ENCODE measurements around the gene ZNF516.

Gene ZNF516

DNA sequence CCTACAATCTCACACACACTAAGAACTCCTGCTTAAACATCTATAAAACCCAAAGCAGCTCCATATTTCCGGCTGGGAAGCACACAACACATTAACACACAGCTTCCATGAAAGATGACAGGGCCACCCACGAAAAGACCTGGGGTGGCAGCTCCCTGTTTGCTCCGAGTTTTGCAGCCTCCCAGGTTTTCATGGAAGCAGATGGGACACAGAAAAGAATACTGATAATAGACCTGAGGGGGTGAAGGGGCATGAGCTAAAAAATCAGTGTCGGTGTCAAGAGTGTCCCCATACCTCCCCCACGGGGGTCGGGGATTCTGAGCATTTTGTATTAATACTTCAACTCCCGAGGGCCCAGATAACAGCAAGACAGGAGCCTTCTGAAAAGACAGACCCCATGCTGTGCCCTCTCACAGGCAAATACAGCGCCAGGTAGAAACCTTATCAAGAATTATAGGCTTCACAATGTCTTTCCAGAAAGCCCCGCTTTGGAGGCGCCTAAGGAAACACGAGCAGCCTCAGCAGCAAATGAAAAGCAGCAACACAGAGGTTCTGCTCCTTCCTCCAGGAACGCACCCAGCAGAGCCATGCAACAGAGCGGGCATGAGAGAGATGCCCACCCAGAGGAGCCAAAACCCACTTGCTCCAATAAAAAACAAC lies 50.5 kb downstream of the ZNF516 start:
- TF ChIP-seq, protein P1, sequence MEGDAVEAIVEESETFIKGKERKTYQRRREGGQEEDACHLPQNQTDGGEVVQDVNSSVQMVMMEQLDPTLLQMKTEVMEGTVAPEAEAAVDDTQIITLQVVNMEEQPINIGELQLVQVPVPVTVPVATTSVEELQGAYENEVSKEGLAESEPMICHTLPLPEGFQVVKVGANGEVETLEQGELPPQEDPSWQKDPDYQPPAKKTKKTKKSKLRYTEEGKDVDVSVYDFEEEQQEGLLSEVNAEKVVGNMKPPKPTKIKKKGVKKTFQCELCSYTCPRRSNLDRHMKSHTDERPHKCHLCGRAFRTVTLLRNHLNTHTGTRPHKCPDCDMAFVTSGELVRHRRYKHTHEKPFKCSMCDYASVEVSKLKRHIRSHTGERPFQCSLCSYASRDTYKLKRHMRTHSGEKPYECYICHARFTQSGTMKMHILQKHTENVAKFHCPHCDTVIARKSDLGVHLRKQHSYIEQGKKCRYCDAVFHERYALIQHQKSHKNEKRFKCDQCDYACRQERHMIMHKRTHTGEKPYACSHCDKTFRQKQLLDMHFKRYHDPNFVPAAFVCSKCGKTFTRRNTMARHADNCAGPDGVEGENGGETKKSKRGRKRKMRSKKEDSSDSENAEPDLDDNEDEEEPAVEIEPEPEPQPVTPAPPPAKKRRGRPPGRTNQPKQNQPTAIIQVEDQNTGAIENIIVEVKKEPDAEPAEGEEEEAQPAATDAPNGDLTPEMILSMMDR (IDR thresholded peaks at IDR 0.05; ENCODE audit: control insufficient read depth, insufficient read depth, low read depth, low read length, missing control alignments), result no peak
- H3K4me3 ChIP-seq (ENCODE audit: control insufficient read depth, low read depth, low read length), result no peak overlapping the region
- DNase-seq (ENCODE audit: low read depth), result no peak

DNA sequence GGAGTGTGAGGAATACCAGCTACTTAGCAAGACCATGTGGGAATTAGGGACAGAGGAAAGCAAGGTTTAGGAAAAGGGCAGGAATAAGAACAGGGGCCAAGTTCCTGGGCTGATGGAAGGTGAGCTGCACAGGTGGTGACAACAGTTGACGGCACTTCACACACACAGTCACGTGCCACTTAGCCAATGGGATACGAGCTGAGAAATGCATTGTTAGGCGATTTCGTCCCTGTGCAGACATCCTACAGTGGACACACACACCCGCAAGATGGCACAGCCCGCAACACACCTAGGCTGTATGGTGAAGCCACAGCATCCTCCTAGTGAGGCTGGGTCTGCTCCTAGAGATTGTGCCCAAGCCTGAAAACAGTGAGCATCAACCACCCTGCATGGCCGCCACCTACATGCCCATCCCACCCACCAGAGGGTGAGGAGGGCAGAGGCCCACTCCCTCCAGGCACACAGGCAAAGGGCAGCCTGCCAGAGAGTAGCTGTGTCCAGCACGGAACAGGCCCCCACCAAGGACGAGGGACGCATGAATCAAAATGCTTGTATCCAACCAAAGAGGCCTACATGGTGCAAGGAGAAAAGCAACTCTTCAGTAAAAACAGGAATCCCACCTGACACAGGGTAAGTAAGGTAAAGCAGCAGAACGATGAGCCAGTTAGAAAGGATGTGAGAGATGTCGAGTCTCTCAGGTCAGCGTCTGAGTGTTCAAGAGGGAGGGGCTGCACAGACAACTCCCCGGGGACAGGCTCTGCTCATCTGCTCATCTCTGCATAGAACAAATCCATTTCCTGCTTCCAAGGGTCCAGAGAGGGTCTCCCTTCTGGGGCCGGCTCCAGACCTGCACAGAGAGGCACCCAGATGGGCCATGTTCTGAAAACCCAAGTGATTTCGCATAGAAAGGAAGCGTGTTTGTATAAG lies 51.3 kb downstream of the ZNF516 start:
- TF ChIP-seq, protein P1 (IDR thresholded peaks at IDR 0.05; ENCODE audit: control insufficient read depth, insufficient read depth, low read depth, low read length, missing control alignments), result no peak
- no peak for DNase-seq (ENCODE audit: low read depth)
- H3K4me3 ChIP-seq (ENCODE audit: control insufficient read depth, low read depth, low read length), result no peak overlapping the region

DNA sequence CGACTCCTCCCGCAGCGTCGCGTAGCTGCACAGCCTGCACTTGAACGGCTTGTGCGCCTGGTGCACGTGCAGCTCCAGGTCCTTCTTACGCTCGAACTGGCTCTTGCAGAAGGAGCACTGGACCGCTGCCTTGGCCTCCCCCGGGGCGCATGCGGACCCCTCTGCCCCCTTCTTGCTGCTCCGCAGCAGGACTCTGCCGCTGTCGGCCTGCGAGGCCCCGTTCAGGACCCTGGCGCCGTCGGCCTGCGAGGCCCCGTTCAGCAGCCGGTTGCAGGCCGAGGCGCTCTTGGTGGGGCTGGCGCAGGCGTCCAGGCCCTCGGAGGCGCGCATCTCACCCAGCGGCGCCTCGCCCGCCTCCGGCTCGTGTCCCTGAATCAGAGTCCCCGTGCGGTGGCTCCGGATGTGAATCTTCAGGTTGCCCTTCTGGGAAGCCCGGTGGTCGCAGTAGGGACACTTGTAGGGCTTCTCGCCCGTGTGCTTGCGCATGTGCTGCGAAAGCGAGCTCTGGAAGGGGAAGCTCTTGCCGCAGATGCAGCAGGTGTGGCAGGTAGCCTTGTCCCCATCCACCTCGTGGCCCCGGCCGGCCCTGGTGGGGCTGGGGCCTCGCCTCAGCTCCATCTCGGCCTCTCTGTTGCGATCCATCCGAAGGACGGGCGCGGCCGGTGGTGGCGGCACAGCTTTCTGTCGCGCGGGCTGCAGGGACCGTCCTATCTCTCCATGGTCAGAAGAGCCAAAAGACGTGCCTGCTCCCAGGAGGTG lies 52.5 kb downstream of the ZNF516 start:
- TF ChIP-seq, protein P1 (IDR thresholded peaks at IDR 0.05; ENCODE audit: control insufficient read depth, insufficient read depth, low read depth, low read length, missing control alignments), result no peak
- no peak overlapping the region for H3K4me3 ChIP-seq (ENCODE audit: control insufficient read depth, low read depth, low read length)
- DNase-seq (ENCODE audit: low read depth), result no peak

DNA sequence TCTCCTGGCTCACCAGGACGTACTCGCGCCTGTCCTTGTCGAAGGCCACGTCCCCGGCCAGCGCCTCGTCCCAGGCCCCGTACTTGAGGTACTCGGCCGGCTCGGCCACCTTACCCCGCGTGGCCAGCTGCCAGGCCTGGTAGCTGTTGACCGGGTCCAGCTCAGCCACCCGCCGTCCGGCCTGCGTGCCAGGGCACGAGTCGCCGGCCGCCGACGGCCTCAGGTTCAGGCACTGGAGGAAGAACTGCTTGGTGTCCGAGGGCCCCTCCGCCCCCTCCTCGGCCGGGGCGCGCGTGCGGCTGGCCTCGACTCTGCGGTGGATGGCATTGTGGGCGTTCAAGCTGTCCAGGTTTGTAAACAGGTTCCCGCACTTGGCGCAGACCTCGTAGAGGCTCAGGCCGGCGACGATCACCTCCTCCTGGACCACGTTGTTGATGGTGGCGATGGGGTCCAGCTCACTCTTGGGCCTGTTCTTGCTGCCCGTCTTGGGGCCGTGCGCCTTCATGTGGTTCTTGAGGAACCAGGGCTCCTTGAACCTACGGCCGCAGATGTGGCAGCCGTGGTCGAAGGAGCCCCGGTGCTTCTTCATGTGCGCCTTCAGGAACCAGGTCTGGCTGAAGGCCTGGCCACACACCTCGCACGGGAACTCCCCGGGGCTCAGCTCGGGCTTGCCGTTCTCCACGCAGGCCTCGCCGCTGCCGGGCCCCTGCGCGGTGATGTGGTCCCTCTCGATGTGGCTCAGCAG lies 53.2 kb downstream of the ZNF516 start:
- no peak for DNase-seq (ENCODE audit: low read depth)
- TF ChIP-seq, protein P1 (IDR thresholded peaks at IDR 0.05; ENCODE audit: control insufficient read depth, insufficient read depth, low read depth, low read length, missing control alignments), result no peak
- no peak overlapping the region for H3K4me3 ChIP-seq (ENCODE audit: control insufficient read depth, low read depth, low read length)

DNA sequence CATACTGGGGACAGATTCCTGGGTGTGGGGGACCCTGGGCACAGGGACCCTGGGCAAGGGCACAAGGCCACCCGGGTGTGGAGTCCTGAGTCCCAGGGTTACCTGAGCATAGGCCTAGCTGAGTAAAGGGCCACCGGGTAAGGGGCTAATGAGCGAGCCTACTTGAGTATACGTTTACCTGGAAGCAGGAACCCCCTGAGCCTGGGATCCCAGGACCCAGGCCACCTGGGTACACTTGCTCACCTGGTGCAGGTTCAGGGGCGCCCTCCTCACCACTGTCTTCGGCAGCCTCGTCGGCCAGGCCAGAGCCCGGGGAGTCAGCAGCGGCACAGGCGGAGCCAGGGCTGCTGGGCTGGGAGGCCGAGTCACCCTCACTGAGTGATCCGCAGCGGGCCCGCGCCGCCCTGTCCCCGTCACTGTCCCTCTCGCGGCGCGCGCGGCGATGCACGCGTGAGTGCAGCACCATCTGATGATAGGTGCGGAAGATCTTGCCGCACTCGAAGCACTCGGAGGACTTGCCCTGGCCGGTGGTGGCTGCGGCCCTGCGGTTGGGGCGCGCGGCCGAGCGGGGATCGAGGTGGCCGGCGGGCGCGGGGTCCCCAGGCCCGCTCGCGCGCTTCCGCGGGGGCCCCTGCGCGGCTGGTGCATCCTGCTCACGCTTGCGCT lies 53.9 kb downstream of the ZNF516 start:
- no peak overlapping the region for H3K4me3 ChIP-seq (ENCODE audit: control insufficient read depth, low read depth, low read length)
- DNase-seq (ENCODE audit: low read depth), result no peak
- TF ChIP-seq, protein P1 (IDR thresholded peaks at IDR 0.05; ENCODE audit: control insufficient read depth, insufficient read depth, low read depth, low read length, missing control alignments), result no peak
